ENCODE data around the gene ADRA2C.

Gene ADRA2C

DNA sequence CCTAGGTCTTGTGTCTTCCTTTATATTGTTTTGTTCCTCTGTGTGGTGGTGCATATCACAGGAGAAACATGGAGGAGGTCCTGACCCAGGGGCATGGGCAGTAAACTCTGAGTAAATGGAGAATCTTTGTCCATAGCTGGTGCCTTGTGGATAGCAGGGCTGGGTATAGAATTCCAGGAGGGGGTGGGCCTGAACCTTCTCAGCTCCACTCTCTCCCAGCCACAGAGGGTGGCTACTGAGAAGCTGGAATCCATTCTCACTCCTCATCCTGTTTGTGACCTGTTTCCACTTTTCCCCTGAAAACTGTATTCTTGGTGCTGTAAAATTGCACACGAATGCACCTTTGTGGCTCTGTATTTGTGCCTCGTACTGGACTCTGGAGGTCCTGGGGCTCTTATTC, 47.7 kb upstream of the ADRA2C start:
- Histone ChIP-seq H3K9me3 (ENCODE audit: insufficient read depth, low read depth, low read length) (peaks cover 6% of the 10 kb centered on the region; the same call in 1 of the 2 replicates), H2AFZ (ENCODE audit: low read length) (no peak overlapping the region), H3K9me2 (replicated peaks; ENCODE audit: low read depth, low read length) (no peaks in the 10 kb centered on the region), H3K36me3 (ENCODE audit: insufficient read depth, low read length) (no peaks in the 10 kb centered on the region), H3K4me3 (ENCODE audit: low read length, poor library complexity, severe bottlenecking) (no peak overlapping the region), H3K79me2 (ENCODE audit: insufficient read depth, low read length) (no peaks in the 10 kb centered on the region), H3F3A (ENCODE audit: low read depth) (no peaks in the 10 kb centered on the region), H4K20me1 (ENCODE audit: insufficient read depth, low read length, poor library complexity, severe bottlenecking) (no peaks in the 10 kb centered on the region), H3K4me1 (ENCODE audit: insufficient read depth, low read length, poor library complexity, severe bottlenecking) (no peaks in the 10 kb centered on the region), H3K27me3 (ENCODE audit: insufficient read depth, low read length, poor library complexity, severe bottlenecking) (no peaks in the 10 kb centered on the region), H3K9ac (ENCODE audit: low read depth, low read length, poor library complexity, severe bottlenecking) (no peak overlapping the region), H3K4me2 (ENCODE audit: low read depth, low read length, poor library complexity, severe bottlenecking) (no peak overlapping the region)
- no peak for TF ChIP-seq EZH2phosphoT487 (IDR thresholded peaks at IDR 0.05; ENCODE audit: borderline replicate concordance)
- TF ChIP-seq CTCF (conservative IDR thresholded peaks at IDR 0.05; ENCODE audit: low read length): no peak

DNA sequence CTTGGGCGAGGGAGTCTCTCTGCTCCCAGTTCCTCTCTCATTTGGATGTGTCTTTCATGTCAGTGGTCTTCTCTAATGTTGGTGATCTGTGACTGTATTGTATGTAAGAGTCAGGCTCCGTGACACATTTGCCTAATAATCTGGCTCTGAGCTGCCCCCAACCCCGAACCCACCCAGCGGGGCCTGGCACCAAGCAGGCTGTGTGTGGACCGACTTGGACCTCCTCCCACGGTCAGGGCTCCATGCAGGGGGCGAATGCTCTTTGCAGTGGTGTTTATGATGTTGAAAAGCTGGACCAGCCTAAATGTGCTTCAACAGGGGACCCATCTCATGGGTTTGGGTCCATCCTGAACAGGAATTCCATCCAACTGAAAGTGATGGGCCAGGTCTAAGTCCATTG, 47.0 kb upstream of the ADRA2C start:
- peaks cover 6% of the 10 kb centered on the region; the same call in 1 of the 2 replicates for H3K9me3 ChIP-seq (ENCODE audit: insufficient read depth, low read depth, low read length)
- no peaks in the 10 kb centered on the region for H3K36me3 ChIP-seq (ENCODE audit: insufficient read depth, low read length)
- TF ChIP-seq CTCF (conservative IDR thresholded peaks at IDR 0.05; ENCODE audit: low read length): no peak
- TF ChIP-seq EZH2phosphoT487 (IDR thresholded peaks at IDR 0.05; ENCODE audit: borderline replicate concordance): no peak
- no peaks in the 10 kb centered on the region for H3K27me3 ChIP-seq (ENCODE audit: insufficient read depth, low read length, poor library complexity, severe bottlenecking)
- no peaks in the 10 kb centered on the region for H3K9me2 ChIP-seq (replicated peaks; ENCODE audit: low read depth, low read length)
- no peak overlapping the region for H3K4me2 ChIP-seq (ENCODE audit: low read depth, low read length, poor library complexity, severe bottlenecking)
- no peak overlapping the region for H2AFZ ChIP-seq (ENCODE audit: low read length)
- H3K4me1 ChIP-seq (ENCODE audit: insufficient read depth, low read length, poor library complexity, severe bottlenecking): no peaks in the 10 kb centered on the region
- no peaks in the 10 kb centered on the region for H3F3A ChIP-seq (ENCODE audit: low read depth)
- no peak overlapping the region for H3K4me3 ChIP-seq (ENCODE audit: low read length, poor library complexity, severe bottlenecking)
- H3K79me2 ChIP-seq (ENCODE audit: insufficient read depth, low read length): no peaks in the 10 kb centered on the region
- no peak overlapping the region for H3K9ac ChIP-seq (ENCODE audit: low read depth, low read length, poor library complexity, severe bottlenecking)
- no peaks in the 10 kb centered on the region for H4K20me1 ChIP-seq (ENCODE audit: insufficient read depth, low read length, poor library complexity, severe bottlenecking)

GRCh38 chr4:3719836-3720235, 46.3 kb upstream of the ADRA2C start:
- H3K9me2 ChIP-seq (replicated peaks; ENCODE audit: low read depth, low read length): no peaks in the 10 kb centered on the region

More at GRCh38 chr4:3719836-3720235, 46.3 kb upstream of the ADRA2C start:
- H3F3A ChIP-seq (ENCODE audit: low read depth): no peaks in the 10 kb centered on the region
- H3K27me3 ChIP-seq (ENCODE audit: insufficient read depth, low read length, poor library complexity, severe bottlenecking): no peaks in the 10 kb centered on the region
- no peaks in the 10 kb centered on the region for H3K36me3 ChIP-seq (ENCODE audit: insufficient read depth, low read length)
- H3K4me3 ChIP-seq (ENCODE audit: low read length, poor library complexity, severe bottlenecking): no peak overlapping the region
- no peaks in the 10 kb centered on the region for H4K20me1 ChIP-seq (ENCODE audit: insufficient read depth, low read length, poor library complexity, severe bottlenecking)
- no peaks in the 10 kb centered on the region for H3K79me2 ChIP-seq (ENCODE audit: insufficient read depth, low read length)
- TF ChIP-seq EZH2phosphoT487 (IDR thresholded peaks at IDR 0.05; ENCODE audit: borderline replicate concordance) (no peak), CTCF (conservative IDR thresholded peaks at IDR 0.05; ENCODE audit: low read length) (no peak)
- H3K4me1 ChIP-seq (ENCODE audit: insufficient read depth, low read length, poor library complexity, severe bottlenecking): no peaks in the 10 kb centered on the region
- H2AFZ ChIP-seq (ENCODE audit: low read length): no peak overlapping the region
- H3K9me3 ChIP-seq (ENCODE audit: insufficient read depth, low read depth, low read length): peaks cover 6% of the 10 kb centered on the region; the same call in 1 of the 2 replicates
- H3K9ac ChIP-seq (ENCODE audit: low read depth, low read length, poor library complexity, severe bottlenecking): no peak overlapping the region
- no peak overlapping the region for H3K4me2 ChIP-seq (ENCODE audit: low read depth, low read length, poor library complexity, severe bottlenecking)

Data from Loucy (cell line).